ENCODE data around the gene ALG3. TPM values are rescaled to one million over a fixed set of nuclear protein-coding genes. Genes with fewer than 3 reads are reported as not detected.

Gene ALG3
- total and polyA plus RNA-seq, 10 donors: 18.7 to 59.0 (median 25.7) TPM

DNA sequence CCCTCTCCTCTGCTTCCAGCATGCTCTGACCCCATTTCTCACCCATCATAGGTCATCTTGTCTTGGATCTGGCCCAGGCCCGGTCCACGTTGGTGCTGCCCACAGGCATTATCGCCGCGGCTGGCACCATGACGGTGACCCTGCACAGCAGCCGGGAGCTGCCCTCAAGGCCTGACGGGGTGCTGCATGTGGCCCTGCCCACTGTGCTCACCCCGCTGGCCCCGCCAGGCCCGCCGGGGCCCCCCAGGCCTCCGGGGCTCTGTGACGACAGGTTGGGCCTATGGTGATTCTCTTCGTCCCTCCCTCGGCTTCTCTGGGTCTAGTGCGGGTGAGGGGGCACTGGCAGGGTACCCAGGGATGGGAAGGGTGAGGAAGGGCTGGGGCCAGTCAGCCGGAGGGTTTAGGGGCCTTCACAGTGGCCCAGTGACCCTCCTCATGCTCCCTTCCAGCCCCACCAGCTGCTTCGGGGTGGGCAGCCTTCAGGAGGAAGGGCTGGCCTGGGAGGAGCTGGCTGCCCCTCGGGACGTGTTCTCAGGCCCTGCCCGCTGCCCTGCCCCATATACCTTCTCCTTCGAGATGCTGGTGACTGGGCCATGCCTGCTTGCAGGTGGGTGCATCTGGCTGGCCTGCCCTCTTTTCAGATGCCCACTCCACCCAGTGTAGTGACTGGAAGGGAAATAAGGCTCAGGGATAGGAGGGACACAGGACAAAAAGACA lies 15.5 kb downstream of the ALG3 start:
- H3K36me3 ChIP-seq: no peaks in the 10 kb centered on the region
- DNase-seq: no peak
- no peak overlapping the region for H3K27ac ChIP-seq
- H3K4me1 ChIP-seq: peaks cover 8 to 28% (median 25%) of the 10 kb centered on the region in 6 donors
- TF ChIP-seq, protein P1, sequence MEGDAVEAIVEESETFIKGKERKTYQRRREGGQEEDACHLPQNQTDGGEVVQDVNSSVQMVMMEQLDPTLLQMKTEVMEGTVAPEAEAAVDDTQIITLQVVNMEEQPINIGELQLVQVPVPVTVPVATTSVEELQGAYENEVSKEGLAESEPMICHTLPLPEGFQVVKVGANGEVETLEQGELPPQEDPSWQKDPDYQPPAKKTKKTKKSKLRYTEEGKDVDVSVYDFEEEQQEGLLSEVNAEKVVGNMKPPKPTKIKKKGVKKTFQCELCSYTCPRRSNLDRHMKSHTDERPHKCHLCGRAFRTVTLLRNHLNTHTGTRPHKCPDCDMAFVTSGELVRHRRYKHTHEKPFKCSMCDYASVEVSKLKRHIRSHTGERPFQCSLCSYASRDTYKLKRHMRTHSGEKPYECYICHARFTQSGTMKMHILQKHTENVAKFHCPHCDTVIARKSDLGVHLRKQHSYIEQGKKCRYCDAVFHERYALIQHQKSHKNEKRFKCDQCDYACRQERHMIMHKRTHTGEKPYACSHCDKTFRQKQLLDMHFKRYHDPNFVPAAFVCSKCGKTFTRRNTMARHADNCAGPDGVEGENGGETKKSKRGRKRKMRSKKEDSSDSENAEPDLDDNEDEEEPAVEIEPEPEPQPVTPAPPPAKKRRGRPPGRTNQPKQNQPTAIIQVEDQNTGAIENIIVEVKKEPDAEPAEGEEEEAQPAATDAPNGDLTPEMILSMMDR (IDR thresholded peaks at IDR 0.05 in 8 of 11, conservative IDR thresholded peaks at IDR 0.05 in 3 of 11): no peak
- TF ChIP-seq POLR2AphosphoS5 (IDR thresholded peaks at IDR 0.05) (no peak), POLR2A (IDR thresholded peaks at IDR 0.05) (no peak)
- WGBS, 5 donors: 84 to 90% (median 89%) methylated on average over 13 to 23 of the region's 23 CpGs
- no peaks in the 10 kb centered on the region for H3K9me3 ChIP-seq
- H3K27me3 ChIP-seq (replicated peaks in 1 of 7): peaks cover 4 to 83% (median 43%) of the 10 kb centered on the region in 7 donors
- H3K4me3 ChIP-seq: no peak overlapping the region
- intact Hi-C loops (cut with DNase I; ENCODE audit: low total_unique reads): no loop called here

DNA sequence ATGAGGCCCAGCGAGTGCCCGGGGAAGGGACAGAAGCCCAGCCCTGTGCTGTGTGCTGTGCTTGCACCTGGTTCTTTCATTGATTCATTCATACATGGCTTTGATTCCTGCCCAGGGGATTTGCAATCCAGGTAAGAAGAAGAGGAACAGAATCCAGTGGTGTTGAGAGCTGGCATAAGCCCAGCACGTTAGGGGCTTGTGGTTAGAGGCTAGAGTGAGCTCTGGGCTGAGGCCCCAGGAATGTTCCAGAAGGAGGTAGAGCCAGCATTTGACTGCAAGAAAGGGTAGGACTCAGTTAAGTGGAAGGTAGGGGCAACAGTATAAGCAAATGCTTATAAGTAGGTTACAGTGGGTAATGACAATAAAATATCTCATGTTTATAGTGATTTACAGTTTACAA lies 17.1 kb downstream of the ALG3 start:
- no peak for DNase-seq
- no peak overlapping the region for H3K4me3 ChIP-seq
- 50 to 65% (median 58%) methylated on average over 3 of the region's 3 CpGs for WGBS, 5 donors
- H3K27me3 ChIP-seq (replicated peaks in 1 of 7): peaks cover 4 to 94% (median 47%) of the 10 kb centered on the region in 7 donors
- no peaks in the 10 kb centered on the region for H3K9me3 ChIP-seq
- intact Hi-C loops (cut with DNase I; ENCODE audit: low total_unique reads): no loop called here
- H3K36me3 ChIP-seq: no peaks in the 10 kb centered on the region
- H3K27ac ChIP-seq: no peak overlapping the region
- TF ChIP-seq POLR2A (IDR thresholded peaks at IDR 0.05) (no peak), POLR2AphosphoS5 (IDR thresholded peaks at IDR 0.05) (no peak)
- TF ChIP-seq, protein P1 (IDR thresholded peaks at IDR 0.05 in 8 of 11, conservative IDR thresholded peaks at IDR 0.05 in 3 of 11): no peak
- peaks cover 8 to 28% (median 25%) of the 10 kb centered on the region in 6 donors for H3K4me1 ChIP-seq

DNA sequence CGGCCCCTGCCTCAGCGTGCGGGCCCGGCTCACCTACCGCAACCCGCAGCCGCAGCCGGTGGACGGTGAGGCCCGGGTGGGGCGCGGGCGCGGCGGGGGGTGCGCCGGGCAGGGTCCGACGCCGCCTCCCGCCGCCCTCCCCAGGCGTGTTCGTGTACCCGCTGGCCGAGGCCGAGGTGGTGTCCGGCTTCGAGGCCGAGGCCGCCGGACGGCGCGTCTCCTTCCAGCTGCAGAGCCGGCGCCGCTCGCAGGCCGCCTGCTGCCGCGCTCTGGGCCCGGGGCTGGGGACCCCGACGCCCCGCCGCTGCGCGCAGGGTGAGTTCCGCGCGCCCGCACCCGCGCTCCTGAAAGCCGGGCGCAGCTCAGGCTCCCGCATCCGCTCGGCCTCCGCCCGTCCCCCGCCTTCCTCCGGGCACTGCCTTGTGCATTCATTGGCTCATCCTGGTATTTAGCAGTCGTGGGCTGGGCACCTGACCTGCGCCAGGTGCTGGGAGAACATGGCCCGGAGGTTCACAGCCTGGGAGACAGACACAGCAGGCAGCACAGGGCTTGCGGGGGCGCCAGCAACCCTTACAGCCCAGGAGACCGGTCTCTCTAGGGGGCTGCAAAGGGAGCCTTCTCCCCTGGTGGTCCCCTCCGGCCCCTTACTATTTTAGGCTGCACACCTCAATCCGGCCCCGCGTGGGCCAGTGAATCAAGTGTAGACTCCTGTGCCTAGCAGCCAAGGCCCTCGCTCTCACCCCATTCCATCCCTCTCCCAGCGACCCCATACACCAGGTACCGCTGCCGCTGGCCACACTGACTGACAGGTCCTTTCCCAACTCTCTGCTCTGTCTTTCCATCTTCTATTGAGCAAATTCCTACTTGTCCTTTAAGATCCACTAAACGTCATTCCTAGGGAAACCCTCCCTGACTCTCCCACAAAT lies 17.9 kb downstream of the ALG3 start:
- H3K27me3 ChIP-seq (replicated peaks in 1 of 7): peaks cover 4 to 94% (median 47%) of the 10 kb centered on the region in 7 donors
- H3K9me3 ChIP-seq: no peaks in the 10 kb centered on the region
- H3K36me3 ChIP-seq: no peaks in the 10 kb centered on the region
- WGBS, 5 donors: 6 to 31% (median 9%) methylated on average over 22 to 79 of the region's 79 CpGs
- no peak for TF ChIP-seq POLR2AphosphoS5 (IDR thresholded peaks at IDR 0.05)
- TF ChIP-seq POLR2A (IDR thresholded peaks at IDR 0.05): no peak
- TF ChIP-seq, protein P1 (IDR thresholded peaks at IDR 0.05 in 8 of 11, conservative IDR thresholded peaks at IDR 0.05 in 3 of 11): no peak
- H3K4me3 ChIP-seq: peak overlapping the region in 7 of 8 donors; percentile 40 to 72 (median 53)
- peaks cover 8 to 28% (median 25%) of the 10 kb centered on the region in 6 donors for H3K4me1 ChIP-seq
- DNase-seq: no peak
- intact Hi-C loops (cut with DNase I; ENCODE audit: low total_unique reads): no loop called here
- no peak overlapping the region for H3K27ac ChIP-seq

Data from spleen (tissue), 11 donors.